Dedifferentiated amniotic fluid mesenchymal stem cell (primary cell): ENCODE results near the gene DOCK7.
"Not testable (repeated sequence)": the region's sequence is repeated elsewhere in the genome, so short reads cannot be mapped to it uniquely, and the experiment has no call there.

Source experiments
- DNase-seq: peaks from one replicate; pipeline ENCODE4 v3.0.0-alpha.2; 2016; ENCODE audit errors: extremely low spot score

Gene DOCK7

GRCh38 chr1:62691062-62691844 lies 3.1 kb upstream of the DOCK7 start:
- no peak for DNase-seq

GRCh38 chr1:62689524-62689923 lies 1.3 kb upstream of the DOCK7 start:
- peak; percentile 35 for DNase-seq

- no peak for DNase-seq
These were observed 500 bp upstream of the DOCK7 start for GRCh38 chr1:62688687-62689085.

- DNase-seq, result peak; percentile 25
These were observed 724 bp downstream of the DOCK7 start for GRCh38 chr1:62687421-62687902.

GRCh38 chr1:62686822-62687221 lies 1.4 kb downstream of the DOCK7 start:
- no peak for DNase-seq

- DNase-seq, result no peak
These were observed 2.7 kb downstream of the DOCK7 start for GRCh38 chr1:62685431-62685859.

- no peak for DNase-seq
These were observed 5.7 kb downstream of the DOCK7 start for GRCh38 chr1:62682531-62682930.

GRCh38 chr1:62680992-62681391 lies 7.2 kb downstream of the DOCK7 start:
- DNase-seq, result not testable (repeated sequence)

- not testable (repeated sequence) for DNase-seq
These were observed 10.4 kb downstream of the DOCK7 start for GRCh38 chr1:62677822-62678221.

GRCh38 chr1:62676611-62677356 lies 11.4 kb downstream of the DOCK7 start:
- peak; percentile 82 for DNase-seq

- no peak for DNase-seq
These were observed 14.6 kb downstream of the DOCK7 start for GRCh38 chr1:62673629-62674028.

- DNase-seq, result no peak
These were observed 16.2 kb downstream of the DOCK7 start for GRCh38 chr1:62672029-62672428.

- DNase-seq, result no peak
These were observed 33.4 kb downstream of the DOCK7 start for GRCh38 chr1:62654744-62655143.

- no peak for DNase-seq
These were observed 35.8 kb downstream of the DOCK7 start for GRCh38 chr1:62652387-62652786.

- no peak for DNase-seq
These were observed 44.9 kb downstream of the DOCK7 start for GRCh38 chr1:62643283-62643682.

GRCh38 chr1:62637392-62638105 lies 50.6 kb downstream of the DOCK7 start:
- no peak for DNase-seq

GRCh38 chr1:62628506-62628905 lies 59.7 kb downstream of the DOCK7 start:
- DNase-seq, result no peak

GRCh38 chr1:62625415-62625814 lies 62.8 kb downstream of the DOCK7 start:
- no peak for DNase-seq

- peak; percentile 92 for DNase-seq
These were observed 66.3 kb downstream of the DOCK7 start for GRCh38 chr1:62621907-62622306.

GRCh38 chr1:62613890-62614289 lies 74.3 kb downstream of the DOCK7 start:
- no peak for DNase-seq

GRCh38 chr1:62613325-62613727 lies 74.9 kb downstream of the DOCK7 start:
- DNase-seq, result no peak

GRCh38 chr1:62612770-62613169 lies 75.4 kb downstream of the DOCK7 start:
- DNase-seq, result no peak
